K562 (cell line): Measurements from ENCODE around the gene NRXN3. TPM values are rescaled to one million over a fixed set of nuclear protein-coding genes. Genes with fewer than 3 reads are reported as not detected.

Experiments used
- ATAC-seq: fragments of 200-7000 bp; cut with Tn5 transposase; 3 replicates; pipeline ENCODE4 v1.9.1; 2020; ENCODE audit warnings: moderate library complexity
- BruUV-seq: library from RNA; stranded (reverse); fragments of 400-500 nt; replicated peaks from 2 replicates; lab custom pipeline; 2021; lab: Mats Ljungman, UMichigan
- CTCF ChIA-PET: fragments of 300-600 bp; formaldehyde crosslinking; extraction: SDS; loops from one replicate; lab custom pipeline; 2021; ENCODE audit warnings: low intra/inter-chr PET ratio; lab: Yijun Ruan, JAX
- POLR2A ChIA-PET: fragments of 300-600, 350-650 bp; sonication (Branson Sonifier 250); formaldehyde crosslinking; extraction: SDS; loops from one replicate; lab custom pipeline; 2021; ENCODE audit warnings: antibody characterized with exemption, inconsistent platforms; lab: Yijun Ruan, JAX
- DNase-seq, 4 experiments: peaks; one replicate each; pipeline versions ENCODE4 v3.0.0 to v3.0.0-alpha.2; 2011 to 2018; ENCODE audit warnings: low spot score in 3 of 4, mixed read lengths in 3 of 4; ENCODE audit errors: extremely low read depth in 1 of 4
- FAIRE-seq: peaks from 2 replicates; lab custom pipeline; 2011; peaks lifted over from hg19 to GRCh38; lab: Jason Lieb, UNC
- H2AFZ ChIP-seq: 2 replicates; pipeline ENCODE4 v1.6.0; 2011; ENCODE audit warnings: low read depth, low read length, control low read depth, inconsistent platforms
- H3K27ac ChIP-seq: fragments of 200-600 bp; 3 replicates; pipeline ENCODE4 v1.8.0; 2011; ENCODE audit warnings: low read depth, mild to moderate bottlenecking, control low read depth, inconsistent platforms, low read length, moderate library complexity, mixed read lengths; ENCODE audit errors: extremely low read depth
- H3K27me3 ChIP-seq, 2 experiments: fragments of 300-600 bp in 1 of 2; 2 replicates in 1 of 2; 3 replicates in 1 of 2; pipeline versions ENCODE4 v1.6.0 to v1.8.0; 2011; ENCODE audit warnings: inconsistent platforms in 2 of 2, low read length in 2 of 2, mild to moderate bottlenecking in 1 of 2, mixed read lengths in 1 of 2, moderate library complexity in 1 of 2; ENCODE audit not compliant: control insufficient read depth in 2 of 2, insufficient read depth in 2 of 2
- H3K36me3 ChIP-seq: fragments of 300-600 bp; 3 replicates; pipeline ENCODE4 v1.8.0; 2011; ENCODE audit warnings: mild to moderate bottlenecking, low read length, inconsistent platforms; ENCODE audit not compliant: control insufficient read depth, insufficient read depth
- H3K4me1 ChIP-seq, 2 experiments: fragments of 200-600 bp in 1 of 2; replicated peaks in 1 of 2; 2 replicates in 1 of 2; 3 replicates in 1 of 2; pipeline versions ENCODE4 v1.5.1 to v1.8.0; 2011; ENCODE audit warnings: inconsistent platforms in 2 of 2, low read length in 2 of 2, mild to moderate bottlenecking in 1 of 2, mixed read lengths in 1 of 2, moderate library complexity in 1 of 2; ENCODE audit not compliant: control insufficient read depth in 2 of 2, insufficient read depth in 2 of 2
- H3K4me2 ChIP-seq: 2 replicates; pipeline ENCODE4 v1.6.1; 2011; ENCODE audit warnings: low read length, control low read depth, inconsistent platforms, mixed read lengths; ENCODE audit not compliant: insufficient read depth
- H3K4me3 ChIP-seq: fragments of 200-600 bp; sonication (generic), shearing (Covaris generic); 2 replicates; pipeline ENCODE4 v1.5.1; 2016; ENCODE audit warnings: control low read depth, inconsistent platforms
- H3K79me2 ChIP-seq: fragments of 200-600 bp; 3 replicates; pipeline ENCODE4 v1.8.0; 2011; ENCODE audit warnings: low read length, inconsistent platforms; ENCODE audit not compliant: control insufficient read depth, insufficient read depth
- H3K9ac ChIP-seq, 2 experiments: 2 replicates each; pipeline versions ENCODE4 v1.6.0 to v1.6.1; 2011; ENCODE audit warnings: low read depth in 2 of 2, low read length in 2 of 2, control low read depth in 1 of 2, inconsistent platforms in 1 of 2, mild to moderate bottlenecking in 1 of 2, mixed read lengths in 1 of 2; ENCODE audit not compliant: insufficient read depth in 1 of 2
- H3K9me1 ChIP-seq: one replicate; pipeline ENCODE4 v1.6.0; 2011; ENCODE audit warnings: inconsistent platforms, mild to moderate bottlenecking, low read length, moderate library complexity; ENCODE audit not compliant: control insufficient read depth, insufficient read depth
- H3K9me3 ChIP-seq: replicated peaks from 2 replicates; pipeline ENCODE4 v1.5.1; 2011; ENCODE audit warnings: low read depth, low read length, inconsistent platforms; ENCODE audit not compliant: control insufficient read depth, insufficient read depth
- H4K20me1 ChIP-seq: replicated peaks from 2 replicates; pipeline ENCODE4 v1.6.1; 2011; ENCODE audit warnings: low read length, inconsistent platforms, mixed read lengths; ENCODE audit not compliant: control insufficient read depth, insufficient read depth
- CBFA2T3 ChIP-seq: fragments of 450-650 bp; IDR thresholded peaks from 2 replicates; pipeline ENCODE4 v1.6.1; 2017
- ETV5 ChIP-seq: sonication (generic); formaldehyde crosslinking; IDR thresholded peaks from 2 replicates; pipeline ENCODE4 v1.4.0; 2020; ENCODE audit warnings: low read depth, mild to moderate bottlenecking, missing genetic modification reagents
- HCFC1 ChIP-seq: IDR thresholded peaks from 2 replicates; pipeline ENCODE4 v1.6.1; 2012; ENCODE audit warnings: low read depth, low read length, improper control_type of control experiment
- HDGF ChIP-seq: fragments of 450-650 bp; IDR thresholded peaks from 2 replicates; pipeline ENCODE4 v1.6.1; 2016
- MAFG ChIP-seq: fragments of 450-650 bp; conservative IDR thresholded peaks from 2 replicates; pipeline ENCODE4 v1.6.1; 2016; ENCODE audit warnings: missing genetic modification characterization, missing compliant biosample characterization
- POLR2H ChIP-seq: IDR thresholded peaks from 2 replicates; pipeline ENCODE4 v1.6.1; 2016; ENCODE audit warnings: missing genetic modification characterization, low read depth, mild to moderate bottlenecking, control low read depth, missing compliant biosample characterization, moderate library complexity
- SMARCA5 ChIP-seq: fragments of 450-650 bp; IDR thresholded peaks from 2 replicates; pipeline ENCODE4 v1.6.1; 2016
- STAT5B ChIP-seq: fragments of 250-450 bp; sonication (Bioruptor Pico); IDR thresholded peaks from 2 replicates; pipeline ENCODE4 v1.8.0; 2021; ENCODE audit warnings: mild to moderate bottlenecking, inconsistent platforms
- ZNF146 ChIP-seq: IDR thresholded peaks from one replicate; pipeline ENCODE4 v1.6.1; 2018; ENCODE audit warnings: missing compliant biosample characterization; ENCODE audit not compliant: unreplicated experiment
- ZSCAN32 ChIP-seq: fragments of 450-650 bp; formaldehyde crosslinking; IDR thresholded peaks from 2 replicates; pipeline ENCODE4 v1.4.0; 2020; ENCODE audit warnings: mild to moderate bottlenecking, moderate library complexity
- ZZZ3 ChIP-seq: fragments of 450-650 bp; IDR thresholded peaks from 2 replicates; pipeline ENCODE4 v1.6.1; 2016; ENCODE audit warnings: antibody characterized with exemption, mild to moderate bottlenecking, moderate library complexity
- WGBS: fragments of 100-300 bp; shearing (Covaris generic); methylation state at CpG from one replicate; pipeline ENCODE4 v1.1.6; 2016; ENCODE audit warnings: low coverage, mixed read lengths; ENCODE audit not compliant: insufficient coverage; ENCODE audit errors: missing lambda C conversion rate; 5-methylcytosine and 5-hydroxymethylcytosine counted together
- in situ Hi-C: fragments of 300-500 bp; cut with MboI; formaldehyde crosslinking; loops from 4 replicates; pipeline ENCODE4 v1.15.0; 2018; ENCODE audit warnings: inconsistent platforms, mixed read lengths
- intact Hi-C: fragments of 100-400 bp; cut with micrococcal nuclease; formaldehyde crosslinking; loops from 2 replicates; pipeline ENCODE4 v1.14.2; 2022
- polyA plus RNA-seq, 8 experiments: library from polyadenylated mRNA; depleted of rRNA in 4 of 8; stranded (reverse) in 5 of 8; unstranded in 3 of 8; fragments of >200 nt; fragmentation: Nextera tagmentation in 2 of 8; fragmentation: Illumina TruSeq in 1 of 8; extraction: Ambion mirVana in 2 of 8; extraction: Trizol in 1 of 8; gene quantifications; 2 replicates each; pipeline versions ENCODE4 v1.2.1 to v1.2.3, GENCODE V29; 2011 to 2014; ENCODE audit warnings: inconsistent platforms in 1 of 8, missing spikeins in 1 of 8
- total RNA-seq, 7 experiments: library from RNA; depleted of rRNA in 6 of 7; stranded (reverse); fragments of >200 nt in 6 of 7; fragmentation: Illumina TruSeq in 2 of 7; extraction: Trizol in 2 of 7; gene quantifications; 2 replicates each; pipeline versions ENCODE4 v1.2.1 to v1.2.3, GENCODE V29; 2011 to 2021; ENCODE audit warnings: low replicate concordance in 1 of 7

NRXN3 gene
- total and polyA plus RNA-seq, 9 of the 15 experiments (the other 6 are each of a cell fraction or from before 2014, with no cell fraction given), result 0.09 TPM; not detected in 8

DNA sequence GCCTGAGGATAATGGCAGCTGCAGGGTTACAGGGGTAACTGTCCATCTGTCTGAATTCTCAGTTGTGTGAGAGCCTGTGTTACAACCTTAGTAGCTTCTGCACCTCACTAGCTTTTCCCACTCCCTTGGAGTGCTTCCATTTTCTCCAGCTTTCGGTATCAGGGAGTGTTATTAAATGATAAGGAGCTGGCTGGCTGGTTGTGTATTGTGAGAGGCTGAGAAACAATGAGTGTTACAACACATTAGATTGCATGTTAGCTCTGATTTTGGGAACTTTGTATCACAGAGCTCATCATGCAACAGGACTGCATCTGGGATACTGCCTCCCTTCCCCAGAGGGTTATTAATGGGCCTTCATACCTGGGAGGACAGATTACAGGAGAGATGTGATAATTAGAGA lies 1317.5 kb downstream of the NRXN3 start (continued):
- TF ChIP-seq ZNF146 (no peak), ZSCAN32 (CRISPR knock-in tag) (no peak), POLR2H (tag) (no peak), CBFA2T3 (no peak)

GRCh38 chr14:79491161-79491560 lies 1321.0 kb downstream of the NRXN3 start:
- TF ChIP-seq HCFC1 (no peak), MAFG (tag) (no peak), ZZZ3 (no peak), STAT5B (CRISPR knock-in tag) (no peak), HDGF (no peak), SMARCA5 (no peak), ETV5 (CRISPR knock-in tag) (no peak)
- no TSS peak for BruUV-seq
- H3K4me1 ChIP-seq, result no peaks in the 10 kb centered on the region
- H3K4me3 ChIP-seq, result no peak overlapping the region
- H2AFZ ChIP-seq, result no peak overlapping the region
- DNase-seq (no peak), FAIRE-seq (no peak), ATAC-seq (no peak)
- no peaks in the 10 kb centered on the region for H3K36me3 ChIP-seq
- no peak overlapping the region for H3K4me2 ChIP-seq
- in situ Hi-C loops, result no loop called here
- H3K9ac ChIP-seq, result no peak overlapping the region
- 0% methylated on average over 1 of the region's 1 CpG for WGBS
- no peak overlapping the region for H3K27ac ChIP-seq
- no peaks in the 10 kb centered on the region for H3K27me3 ChIP-seq
- H3K79me2 ChIP-seq, result no peaks in the 10 kb centered on the region
- intact Hi-C loops, result no loop called here
- H3K9me1 ChIP-seq, result no peaks in the 10 kb centered on the region
- no peaks in the 10 kb centered on the region for H3K9me3 ChIP-seq
- POLR2A ChIA-PET, result no interaction called here
- H4K20me1 ChIP-seq, result no peaks in the 10 kb centered on the region
- CTCF ChIA-PET, result no interaction called here
